Mesenchymal stem cell (in vitro differentiated cells and primary cell): ENCODE data around the gene MAGIX.
A peak's percentile ranks its signal among the peaks of the same experiment; 100 is the strongest.

ENCODE experiments used
- DNase-seq: peaks from one replicate; pipeline ENCODE4 v3.0.0-alpha.2; 2013
- H2AFZ ChIP-seq: one replicate; pipeline ENCODE4 v1.6.1; 2013; ENCODE audit warnings: low read depth, mild to moderate bottlenecking, control low read depth, inconsistent platforms, low read length, moderate library complexity
- H2AK5ac ChIP-seq: 2 replicates; pipeline ENCODE4 v1.6.1; 2013; ENCODE audit warnings: low read length, moderate library complexity, mild to moderate bottlenecking, inconsistent platforms; ENCODE audit not compliant: severe bottlenecking
- H2BK120ac ChIP-seq: one replicate; pipeline ENCODE4 v1.6.1; 2013; ENCODE audit warnings: low read depth, mild to moderate bottlenecking, inconsistent platforms, low read length, moderate library complexity
- H2BK12ac ChIP-seq, 2 experiments: one replicate each; pipeline ENCODE4 v1.6.1; 2013; ENCODE audit warnings: inconsistent platforms in 2 of 2, low read length in 2 of 2, mild to moderate bottlenecking in 2 of 2, moderate library complexity in 2 of 2, control low read depth in 1 of 2
- H2BK15ac ChIP-seq: one replicate; pipeline ENCODE4 v1.6.1; 2013; ENCODE audit warnings: mild to moderate bottlenecking, low read depth, inconsistent platforms; ENCODE audit not compliant: poor library complexity, severe bottlenecking
- H2BK5ac ChIP-seq: 2 replicates; pipeline ENCODE4 v1.6.1; 2013; ENCODE audit warnings: low read depth, mild to moderate bottlenecking, low read length, control low read depth, inconsistent platforms; ENCODE audit not compliant: poor library complexity, severe bottlenecking
- H3K14ac ChIP-seq, 2 experiments: one replicate each; pipeline ENCODE4 v1.6.1; 2013; ENCODE audit warnings: inconsistent platforms in 2 of 2, low read length in 2 of 2, control low read depth in 1 of 2, mild to moderate bottlenecking in 1 of 2, moderate library complexity in 1 of 2
- H3K18ac ChIP-seq, 2 experiments: one replicate each; pipeline ENCODE4 v1.6.1; 2013; ENCODE audit warnings: inconsistent platforms in 2 of 2, low read length in 2 of 2, control low read depth in 1 of 2, low read depth in 1 of 2, mild to moderate bottlenecking in 1 of 2
- H3K23ac ChIP-seq, 2 experiments: one replicate each; pipeline ENCODE4 v1.6.1; 2013; ENCODE audit warnings: inconsistent platforms in 2 of 2, low read length in 2 of 2, mild to moderate bottlenecking in 2 of 2, moderate library complexity in 2 of 2, control low read depth in 1 of 2
- H3K27ac ChIP-seq: 2 replicates; pipeline ENCODE4 v1.5.1; 2013; ENCODE audit warnings: mild to moderate bottlenecking, moderate library complexity, low read length, control low read depth, inconsistent platforms; ENCODE audit not compliant: poor library complexity, severe bottlenecking
- H3K27me3 ChIP-seq, 2 experiments: 2 replicates each; pipeline versions ENCODE4 v1.6.1 to v1.7.0; 2013; ENCODE audit warnings: low read length in 2 of 2, mild to moderate bottlenecking in 2 of 2, moderate library complexity in 2 of 2, control low read depth in 1 of 2, inconsistent platforms in 1 of 2; ENCODE audit not compliant: control insufficient read depth in 1 of 2, insufficient read depth in 1 of 2
- H3K36me3 ChIP-seq, 2 experiments: 2 replicates each; pipeline versions ENCODE4 v1.6.1 to v1.7.0; 2013; ENCODE audit warnings: low read length in 2 of 2, control low read depth in 1 of 2, inconsistent platforms in 1 of 2, low read depth in 1 of 2, mild to moderate bottlenecking in 1 of 2; ENCODE audit not compliant: insufficient read depth in 2 of 2, control insufficient read depth in 1 of 2
- H3K4ac ChIP-seq, 2 experiments: one replicate each; pipeline ENCODE4 v1.6.1; 2013; ENCODE audit warnings: inconsistent platforms in 2 of 2, low read length in 2 of 2, mild to moderate bottlenecking in 2 of 2, moderate library complexity in 2 of 2, control low read depth in 1 of 2, low read depth in 1 of 2
- H3K4me1 ChIP-seq: 2 replicates; pipeline ENCODE4 v1.6.1; 2013; ENCODE audit warnings: low read depth, low read length, control low read depth; ENCODE audit not compliant: control insufficient read depth, insufficient read depth
- H3K4me2 ChIP-seq: 2 replicates; pipeline ENCODE4 v1.6.1; 2013; ENCODE audit warnings: low read length, mild to moderate bottlenecking, inconsistent platforms; ENCODE audit not compliant: poor library complexity, severe bottlenecking
- H3K4me3 ChIP-seq, 2 experiments: 2 replicates each; pipeline versions ENCODE4 v1.5.1 to v1.7.0; 2013; ENCODE audit warnings: low read length in 2 of 2, mild to moderate bottlenecking in 2 of 2, control low read depth in 1 of 2, low read depth in 1 of 2; ENCODE audit not compliant: insufficient read depth in 1 of 2
- H3K79me1 ChIP-seq: replicated peaks from 2 replicates; pipeline ENCODE4 v1.6.1; 2013; ENCODE audit warnings: mild to moderate bottlenecking, control low read depth, low read length, inconsistent platforms; ENCODE audit not compliant: poor library complexity, severe bottlenecking
- H3K9ac ChIP-seq: 2 replicates; pipeline ENCODE4 v1.7.0; 2013; ENCODE audit warnings: mild to moderate bottlenecking, low read length, moderate library complexity
- H3K9me3 ChIP-seq: 2 replicates; pipeline ENCODE4 v1.7.0; 2013; ENCODE audit warnings: mild to moderate bottlenecking, low read length; ENCODE audit not compliant: control insufficient read depth
- H4K8ac ChIP-seq: one replicate; pipeline ENCODE4 v1.6.1; 2013; ENCODE audit warnings: inconsistent platforms, mild to moderate bottlenecking, low read length, moderate library complexity
- H4K91ac ChIP-seq: one replicate; pipeline ENCODE4 v1.6.1; 2013; ENCODE audit warnings: mild to moderate bottlenecking, low read length, inconsistent platforms
- WGBS: methylation state at CpG from one replicate; pipeline ENCODE4 v1.1.7; 2013; ENCODE audit warnings: mixed read lengths; 5-methylcytosine and 5-hydroxymethylcytosine counted together

The MAGIX gene

GRCh38 chrX:49163555-49164419 is 1.2 kb downstream of the MAGIX start:
- peak overlapping the region; percentile 96 for H4K8ac ChIP-seq
- H2BK120ac ChIP-seq = no peak overlapping the region
- peak overlapping the region; percentile 54 to 78 for H3K18ac ChIP-seq
- H4K91ac ChIP-seq = peak overlapping the region; percentile 61
- H2AK5ac ChIP-seq = no peak overlapping the region
- peak; percentile 84 for DNase-seq
- H2BK15ac ChIP-seq = no peak overlapping the region
- 3% methylated on average over 62 of the region's 69 CpGs for WGBS
- H3K14ac ChIP-seq = no peak overlapping the region
- H3K23ac ChIP-seq = no peak overlapping the region
- H3K27ac ChIP-seq = peak overlapping the region; percentile 85
- H3K4me2 ChIP-seq = peak overlapping the region; percentile 50
- H2AFZ ChIP-seq = peak overlapping the region; percentile 23
- peaks cover 8% of the 10 kb centered on the region for H3K4me1 ChIP-seq
- H3K4me3 ChIP-seq = peak overlapping the region; percentile 53 to 73
- H2BK5ac ChIP-seq = no peak overlapping the region
- no peaks in the 10 kb centered on the region for H3K79me1 ChIP-seq
- peak overlapping the region; percentile 82 for H3K9ac ChIP-seq
- H2BK12ac ChIP-seq = no peak overlapping the region
- H3K27me3 ChIP-seq = no peaks in the 10 kb centered on the region
- H3K36me3 ChIP-seq = no peaks in the 10 kb centered on the region
- peak overlapping the region in 1 of 2 experiments; percentile 41 for H3K4ac ChIP-seq
- no peaks in the 10 kb centered on the region for H3K9me3 ChIP-seq

- 98% methylated on average over 31 of the region's 31 CpGs for WGBS
Observed at GRCh38 chrX:49164589-49165360, 2.2 kb downstream of the MAGIX start.

GRCh38 chrX:49165901-49166881 is 3.6 kb downstream of the MAGIX start:
- Histone ChIP-seq H2BK15ac (peak overlapping the region; percentile 94), H4K8ac (peak overlapping the region; percentile 77), H2AK5ac (no peak overlapping the region), H3K4ac (peak overlapping the region; percentile 67 to 73), H3K4me1 (peaks cover 8% of the 10 kb centered on the region), H3K9me3 (no peaks in the 10 kb centered on the region), H2AFZ (peak overlapping the region; percentile 46), H3K4me3 (peak overlapping the region in 1 of 2 experiments; percentile 75), H3K79me1 (no peaks in the 10 kb centered on the region), H3K27ac (peak overlapping the region; percentile 73), H2BK12ac (peak overlapping the region in 1 of 2 experiments; percentile 54), H3K23ac (no peak overlapping the region), H4K91ac (peak overlapping the region; percentile 61), H2BK5ac (peak overlapping the region; percentile 69), H3K27me3 (no peaks in the 10 kb centered on the region), H3K4me2 (peak overlapping the region; percentile 70), H2BK120ac (peak overlapping the region; percentile 19), H3K9ac (peak overlapping the region; percentile 88), H3K14ac (peak overlapping the region in 1 of 2 experiments; percentile 32), H3K36me3 (no peaks in the 10 kb centered on the region), H3K18ac (peak overlapping the region; percentile 62 to 76)
- DNase-seq = peak; percentile 76
- 12% methylated on average over 26 of the region's 61 CpGs for WGBS

More at GRCh38 chrX:49164589-49165360, 2.2 kb downstream of the MAGIX start:
- H3K18ac ChIP-seq = peak overlapping the region in 1 of 2 experiments; percentile 24
- peak overlapping the region; percentile 68 for H4K91ac ChIP-seq
- H3K4me3 ChIP-seq = no peak overlapping the region
- no peak overlapping the region for H3K23ac ChIP-seq
- H2BK5ac ChIP-seq = no peak overlapping the region
- no peaks in the 10 kb centered on the region for H3K36me3 ChIP-seq
- H3K9me3 ChIP-seq = no peaks in the 10 kb centered on the region
- H3K14ac ChIP-seq = no peak overlapping the region
- no peak overlapping the region for H3K4ac ChIP-seq
- no peak overlapping the region for H4K8ac ChIP-seq
- no peak overlapping the region for H2AFZ ChIP-seq
- H3K27me3 ChIP-seq = no peaks in the 10 kb centered on the region
- peak overlapping the region in 1 of 2 experiments; percentile 90 for H2BK12ac ChIP-seq
- no peak overlapping the region for H2AK5ac ChIP-seq
- peaks cover 8% of the 10 kb centered on the region for H3K4me1 ChIP-seq
- no peak overlapping the region for H2BK15ac ChIP-seq
- no peak overlapping the region for H3K9ac ChIP-seq
- no peak for DNase-seq
- H3K4me2 ChIP-seq = no peak overlapping the region
- no peaks in the 10 kb centered on the region for H3K79me1 ChIP-seq
- H2BK120ac ChIP-seq = no peak overlapping the region
- H3K27ac ChIP-seq = peak overlapping the region; percentile 14
